GM21737 (cell line): Measurements from ENCODE around the gene SLC4A1AP.

Source experiments
- ATAC-seq: cut with Tn5 transposase; IDR thresholded peaks from one replicate; pipeline ENCODE4 v1.9.1; 2021; ENCODE audit warnings: mild to moderate bottlenecking, moderate library complexity; ENCODE audit not compliant: unreplicated experiment

SLC4A1AP gene

GRCh38 chr2:27720004-27720551, 56.4 kb downstream of the SLC4A1AP start:
- ATAC-seq = no peak

- no peak for ATAC-seq
These were observed 57.6 kb downstream of the SLC4A1AP start for GRCh38 chr2:27721335-27721734.

- ATAC-seq = no peak
These were observed 58.3 kb downstream of the SLC4A1AP start for GRCh38 chr2:27721884-27722485.

GRCh38 chr2:27723372-27724144, 59.9 kb downstream of the SLC4A1AP start:
- ATAC-seq = no peak

- no peak for ATAC-seq
These were observed 60.5 kb downstream of the SLC4A1AP start for GRCh38 chr2:27724191-27724590.

GRCh38 chr2:27724905-27725701, 61.4 kb downstream of the SLC4A1AP start:
- ATAC-seq = no peak

GRCh38 chr2:27727257-27727656, 63.6 kb downstream of the SLC4A1AP start:
- ATAC-seq = no peak

GRCh38 chr2:27728081-27728858, 64.6 kb downstream of the SLC4A1AP start:
- no peak for ATAC-seq

- ATAC-seq = no peak
These were observed 65.5 kb downstream of the SLC4A1AP start for GRCh38 chr2:27729198-27729597.

- ATAC-seq = no peak
These were observed 65.9 kb downstream of the SLC4A1AP start for GRCh38 chr2:27729614-27730013.

GRCh38 chr2:27730261-27730662, 66.6 kb downstream of the SLC4A1AP start:
- no peak for ATAC-seq

GRCh38 chr2:27730980-27731691, 67.4 kb downstream of the SLC4A1AP start:
- ATAC-seq = no peak

GRCh38 chr2:27734305-27734704, 70.6 kb downstream of the SLC4A1AP start:
- ATAC-seq = no peak

- ATAC-seq = no peak
These were observed 71.7 kb downstream of the SLC4A1AP start for GRCh38 chr2:27735263-27735904.

- no peak for ATAC-seq
These were observed 72.6 kb downstream of the SLC4A1AP start for GRCh38 chr2:27736031-27736889.

- no peak for ATAC-seq
These were observed 73.2 kb downstream of the SLC4A1AP start for GRCh38 chr2:27736890-27737204.

- ATAC-seq = no peak
These were observed 74.1 kb downstream of the SLC4A1AP start for GRCh38 chr2:27737676-27738348.

GRCh38 chr2:27738349-27739057, 74.8 kb downstream of the SLC4A1AP start:
- ATAC-seq = no peak
